Measurements from ENCODE around the gene CSRNP3.

The CSRNP3 gene

GRCh38 chr2:165682546-165682945 is 213.0 kb downstream of the CSRNP3 start:
- POLR2A ChIA-PET: no interaction called here
- no peak for DNase-seq (ENCODE audit: extremely low spot score)
- CTCF ChIA-PET: interaction anchor here (0.9 to 1.7 kb wide), 4 partner anchors 10 to 19 kb away, joined by 3 to 5 read pairs (median 5); no protein-coding TSS in a partner anchor
- TF ChIP-seq CTCF (IDR thresholded peaks at IDR 0.05; ENCODE audit: control extremely low read depth, extremely low read depth, low read depth, missing control alignments): no peak

- no peak for TF ChIP-seq CTCF (IDR thresholded peaks at IDR 0.05; ENCODE audit: control extremely low read depth, extremely low read depth, low read depth, missing control alignments)
- POLR2A ChIA-PET: no interaction called here
- CTCF ChIA-PET: no interaction called here
- no peak for DNase-seq (ENCODE audit: extremely low spot score)
Measured at GRCh38 chr2:165686800-165687199, 217.3 kb downstream of the CSRNP3 start.

GRCh38 chr2:165687426-165688002 is 218.0 kb downstream of the CSRNP3 start:
- ChIA-PET CTCF (no interaction called here), POLR2A (no interaction called here)
- no peak for DNase-seq (ENCODE audit: extremely low spot score)
- TF ChIP-seq CTCF (IDR thresholded peaks at IDR 0.05; ENCODE audit: control extremely low read depth, extremely low read depth, low read depth, missing control alignments): no peak

GRCh38 chr2:165691615-165692014 is 222.1 kb downstream of the CSRNP3 start:
- POLR2A ChIA-PET: no interaction called here
- CTCF ChIA-PET: interaction anchor here (0.6 to 1.4 kb wide), 5 partner anchors 9 to 135 kb away, joined by 3 read pairs; no protein-coding TSS in a partner anchor
- DNase-seq (ENCODE audit: extremely low spot score): no peak
- TF ChIP-seq CTCF (IDR thresholded peaks at IDR 0.05; ENCODE audit: control extremely low read depth, extremely low read depth, low read depth, missing control alignments): no peak

GRCh38 chr2:165692906-165693305 is 223.4 kb downstream of the CSRNP3 start:
- TF ChIP-seq CTCF (IDR thresholded peaks at IDR 0.05; ENCODE audit: control extremely low read depth, extremely low read depth, low read depth, missing control alignments): no peak
- no peak for DNase-seq (ENCODE audit: extremely low spot score)
- ChIA-PET POLR2A (no interaction called here), CTCF (interaction anchor here (1.2 kb wide), 1 partner anchor 8 kb away, joined by 3 read pairs; no protein-coding TSS in a partner anchor)

GRCh38 chr2:165693838-165694237 is 224.3 kb downstream of the CSRNP3 start:
- DNase-seq (ENCODE audit: extremely low spot score): no peak
- ChIA-PET CTCF (interaction anchor here (1.2 kb wide), 1 partner anchor 9 kb away, joined by 3 read pairs; no protein-coding TSS in a partner anchor), POLR2A (no interaction called here)
- TF ChIP-seq CTCF (IDR thresholded peaks at IDR 0.05; ENCODE audit: control extremely low read depth, extremely low read depth, low read depth, missing control alignments): no peak

All from GM10248 (cell line).